ENCODE data around the gene GPC5.

Gene GPC5

GRCh38 chr13:92429231-92429630, 1030.8 kb downstream of the GPC5 start:
- Histone ChIP-seq H3K79me2 (ENCODE audit: insufficient read depth, low read length) (no peaks in the 10 kb centered on the region), H2AFZ (ENCODE audit: low read depth, low read length, severe bottlenecking) (no peak overlapping the region), H3F3A (ENCODE audit: insufficient read depth) (no peaks in the 10 kb centered on the region), H3K4me2 (ENCODE audit: low read depth, low read length, poor library complexity, severe bottlenecking) (no peak overlapping the region), H3K9me2 (replicated peaks; ENCODE audit: insufficient read depth, low read length) (no peaks in the 10 kb centered on the region), H3K9me3 (ENCODE audit: insufficient read depth, low read length) (no peaks in the 10 kb centered on the region), H3K27me3 (ENCODE audit: low read length) (no peaks in the 10 kb centered on the region), H3K27ac (ENCODE audit: low read depth, low read length) (no peak overlapping the region), H3K9ac (ENCODE audit: low read length) (no peak overlapping the region), H3K4me3 (ENCODE audit: insufficient read depth, low read length, poor library complexity, severe bottlenecking) (no peak overlapping the region), H3K36me3 (ENCODE audit: low read length) (no peaks in the 10 kb centered on the region), H4K20me1 (ENCODE audit: low read depth, low read length) (no peaks in the 10 kb centered on the region)
- no peak for TF ChIP-seq CTCF (IDR thresholded peaks at IDR 0.05; ENCODE audit: insufficient read depth, low read length, poor library complexity, severe bottlenecking)
- no peak for TF ChIP-seq EZH2phosphoT487 (conservative IDR thresholded peaks at IDR 0.05; ENCODE audit: low read length)

- TF ChIP-seq EZH2phosphoT487 (conservative IDR thresholded peaks at IDR 0.05; ENCODE audit: low read length) (no peak), CTCF (IDR thresholded peaks at IDR 0.05; ENCODE audit: insufficient read depth, low read length, poor library complexity, severe bottlenecking) (no peak)
- no peaks in the 10 kb centered on the region for H3K9me3 ChIP-seq (ENCODE audit: insufficient read depth, low read length)
- H3K36me3 ChIP-seq (ENCODE audit: low read length) = no peaks in the 10 kb centered on the region
- no peak overlapping the region for H2AFZ ChIP-seq (ENCODE audit: low read depth, low read length, severe bottlenecking)
- H3K27me3 ChIP-seq (ENCODE audit: low read length) = no peaks in the 10 kb centered on the region
- no peaks in the 10 kb centered on the region for H3K79me2 ChIP-seq (ENCODE audit: insufficient read depth, low read length)
- H3K4me2 ChIP-seq (ENCODE audit: low read depth, low read length, poor library complexity, severe bottlenecking) = no peak overlapping the region
- no peaks in the 10 kb centered on the region for H4K20me1 ChIP-seq (ENCODE audit: low read depth, low read length)
- H3K27ac ChIP-seq (ENCODE audit: low read depth, low read length) = no peak overlapping the region
- no peaks in the 10 kb centered on the region for H3F3A ChIP-seq (ENCODE audit: insufficient read depth)
- H3K9ac ChIP-seq (ENCODE audit: low read length) = no peak overlapping the region
- H3K9me2 ChIP-seq (replicated peaks; ENCODE audit: insufficient read depth, low read length) = no peaks in the 10 kb centered on the region
- no peak overlapping the region for H3K4me3 ChIP-seq (ENCODE audit: insufficient read depth, low read length, poor library complexity, severe bottlenecking)
Observed at GRCh38 chr13:92433386-92433785, 1035.0 kb downstream of the GPC5 start.

- Histone ChIP-seq H3K9me2 (replicated peaks; ENCODE audit: insufficient read depth, low read length) (no peaks in the 10 kb centered on the region), H3K79me2 (ENCODE audit: insufficient read depth, low read length) (no peaks in the 10 kb centered on the region)
Observed at GRCh38 chr13:92433963-92434362, 1035.5 kb downstream of the GPC5 start.

More at GRCh38 chr13:92433963-92434362, 1035.5 kb downstream of the GPC5 start:
- no peak overlapping the region for H2AFZ ChIP-seq (ENCODE audit: low read depth, low read length, severe bottlenecking)
- H3K27ac ChIP-seq (ENCODE audit: low read depth, low read length) = no peak overlapping the region
- no peaks in the 10 kb centered on the region for H3K27me3 ChIP-seq (ENCODE audit: low read length)
- no peaks in the 10 kb centered on the region for H3F3A ChIP-seq (ENCODE audit: insufficient read depth)
- H3K4me3 ChIP-seq (ENCODE audit: insufficient read depth, low read length, poor library complexity, severe bottlenecking) = no peak overlapping the region
- no peaks in the 10 kb centered on the region for H3K9me3 ChIP-seq (ENCODE audit: insufficient read depth, low read length)
- H3K9ac ChIP-seq (ENCODE audit: low read length) = no peak overlapping the region
- H3K36me3 ChIP-seq (ENCODE audit: low read length) = no peaks in the 10 kb centered on the region
- H4K20me1 ChIP-seq (ENCODE audit: low read depth, low read length) = no peaks in the 10 kb centered on the region
- no peak overlapping the region for H3K4me2 ChIP-seq (ENCODE audit: low read depth, low read length, poor library complexity, severe bottlenecking)
- no peak for TF ChIP-seq EZH2phosphoT487 (conservative IDR thresholded peaks at IDR 0.05; ENCODE audit: low read length)
- no peak for TF ChIP-seq CTCF (IDR thresholded peaks at IDR 0.05; ENCODE audit: insufficient read depth, low read length, poor library complexity, severe bottlenecking)

Measured in SU-DHL-6 (cell line).